COLO668 (cell line): ENCODE data around the gene DLEC1.
"Not testable (repeated sequence)": the region's sequence is repeated elsewhere in the genome, so short reads cannot be mapped to it uniquely, and the experiment has no call there.

Experiments
- DNase-seq: peaks from one replicate; lab custom pipeline; 2025; ENCODE audit not compliant: unreplicated experiment; lab: John Stamatoyannopoulos, UW

Gene DLEC1

GRCh38 chr3:38135621-38136277 lies 96.7 kb downstream of the DLEC1 start:
- DNase-seq: not testable (repeated sequence)

DNA sequence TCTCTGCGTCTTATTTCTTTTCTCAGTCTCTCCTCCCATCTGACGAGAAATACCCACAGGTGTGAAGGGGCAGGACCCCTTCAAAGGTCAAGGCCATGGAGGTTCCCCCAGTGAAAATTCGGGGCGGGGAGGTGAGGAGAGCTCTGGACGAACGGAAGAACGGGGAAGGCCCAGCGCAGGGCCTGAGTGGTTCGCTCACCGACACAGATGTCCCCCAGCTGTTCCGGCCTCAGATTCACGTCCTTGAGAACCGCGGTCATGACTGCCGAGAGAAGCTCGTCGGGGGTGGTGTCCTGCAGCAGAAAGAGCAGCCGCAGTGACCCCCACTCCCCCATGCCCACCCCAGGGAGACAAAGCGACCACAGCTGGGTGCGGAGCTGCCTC lies 97.4 kb downstream of the DLEC1 start:
- DNase-seq: peak; percentile 38

DNA sequence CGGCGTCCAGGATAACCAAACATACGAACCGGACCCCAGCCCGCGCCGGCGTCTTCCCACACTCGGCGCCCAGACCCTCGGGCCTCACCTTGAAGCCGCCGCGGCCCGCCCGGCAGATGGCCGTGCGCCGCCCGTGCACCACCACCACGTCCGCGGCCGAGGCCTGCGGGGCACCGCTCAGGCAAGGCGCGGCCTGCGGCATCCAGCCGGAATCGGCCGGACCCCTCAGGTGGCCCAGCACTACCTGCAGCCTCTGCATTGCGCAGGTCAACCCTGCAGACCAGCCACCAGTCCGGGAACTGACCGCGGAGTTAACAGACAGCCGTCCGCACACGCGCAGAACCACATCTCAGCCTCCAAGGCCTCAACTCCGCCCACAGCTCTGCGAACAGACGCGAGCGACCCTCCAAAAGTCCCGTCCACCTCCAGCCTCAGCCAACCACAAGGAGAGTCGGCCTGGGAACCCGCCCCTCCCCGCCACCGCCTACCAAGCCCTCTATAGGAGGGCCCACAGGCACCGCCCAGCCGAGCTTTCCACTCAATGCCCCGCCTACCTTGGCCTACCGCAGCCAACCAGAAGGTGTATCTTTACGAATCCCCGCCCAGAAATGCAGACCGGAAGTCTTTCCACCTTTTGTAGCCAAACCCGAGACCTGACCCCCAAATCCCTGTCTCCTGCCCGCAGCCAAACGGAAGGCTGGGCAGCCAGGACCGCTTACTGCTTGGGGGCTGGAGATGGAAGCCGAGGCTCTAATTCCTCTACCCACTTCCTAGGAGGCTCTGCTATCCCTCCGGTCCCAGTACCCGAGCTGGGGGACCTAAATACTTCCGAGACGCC lies 98.0 kb downstream of the DLEC1 start, which contains the start of gene ACAA1:
Gene ACAA1 (minus strand): TSS at position 351 of the 838 bp plus-strand sequence. CDS start 92 bp downstream, at position 259.
- peak; percentile 96 for DNase-seq

- DNase-seq: peak; percentile 23
Measured at GRCh38 chr3:38137615-38138348, 98.8 kb downstream of the DLEC1 start.

GRCh38 chr3:38138349-38139190 lies 99.6 kb downstream of the DLEC1 start, which contains the start of gene MYD88:
Gene MYD88, plus strand, starts transcription at chr3:38138661. Its CDS starts 40 bp downstream, at chr3:38138701.
- peak; percentile 65 for DNase-seq

- no peak for DNase-seq
Measured at GRCh38 chr3:38139191-38139590, 100.2 kb downstream of the DLEC1 start.

GRCh38 chr3:38139652-38140051 lies 100.6 kb downstream of the DLEC1 start:
- peak; percentile 1 for DNase-seq

DNA sequence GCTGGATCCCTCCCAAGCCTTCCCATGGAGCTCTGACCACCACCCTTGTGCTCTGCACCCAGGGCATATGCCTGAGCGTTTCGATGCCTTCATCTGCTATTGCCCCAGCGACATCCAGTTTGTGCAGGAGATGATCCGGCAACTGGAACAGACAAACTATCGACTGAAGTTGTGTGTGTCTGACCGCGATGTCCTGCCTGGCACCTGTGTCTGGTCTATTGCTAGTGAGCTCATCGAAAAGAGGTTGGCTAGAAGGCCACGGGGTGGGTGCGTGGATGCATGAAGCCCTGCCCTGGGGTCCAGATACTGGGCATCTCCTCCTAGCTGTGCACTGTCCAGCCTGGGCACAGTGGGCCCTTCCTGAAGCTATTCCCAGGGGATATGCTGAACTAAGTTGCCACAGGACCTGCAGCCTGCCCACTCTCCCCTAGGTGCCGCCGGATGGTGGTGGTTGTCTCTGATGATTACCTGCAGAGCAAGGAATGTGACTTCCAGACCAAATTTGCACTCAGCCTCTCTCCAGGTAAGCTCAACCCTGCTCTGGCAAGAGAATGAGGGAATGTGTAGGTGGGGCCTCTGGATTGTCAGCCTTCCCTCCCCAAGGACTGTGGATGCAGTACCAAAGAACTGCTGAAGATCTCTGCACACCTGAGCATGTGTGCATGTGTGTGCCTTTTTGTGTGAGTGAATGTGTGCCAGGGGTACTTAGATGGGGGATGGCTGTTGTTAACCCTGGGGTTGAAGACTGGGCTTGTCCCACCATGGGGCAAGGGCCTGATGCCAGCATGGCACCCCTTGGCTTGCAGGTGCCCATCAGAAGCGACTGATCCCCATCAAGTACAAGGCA lies 101.5 kb downstream of the DLEC1 start:
- no peak for DNase-seq

DNA sequence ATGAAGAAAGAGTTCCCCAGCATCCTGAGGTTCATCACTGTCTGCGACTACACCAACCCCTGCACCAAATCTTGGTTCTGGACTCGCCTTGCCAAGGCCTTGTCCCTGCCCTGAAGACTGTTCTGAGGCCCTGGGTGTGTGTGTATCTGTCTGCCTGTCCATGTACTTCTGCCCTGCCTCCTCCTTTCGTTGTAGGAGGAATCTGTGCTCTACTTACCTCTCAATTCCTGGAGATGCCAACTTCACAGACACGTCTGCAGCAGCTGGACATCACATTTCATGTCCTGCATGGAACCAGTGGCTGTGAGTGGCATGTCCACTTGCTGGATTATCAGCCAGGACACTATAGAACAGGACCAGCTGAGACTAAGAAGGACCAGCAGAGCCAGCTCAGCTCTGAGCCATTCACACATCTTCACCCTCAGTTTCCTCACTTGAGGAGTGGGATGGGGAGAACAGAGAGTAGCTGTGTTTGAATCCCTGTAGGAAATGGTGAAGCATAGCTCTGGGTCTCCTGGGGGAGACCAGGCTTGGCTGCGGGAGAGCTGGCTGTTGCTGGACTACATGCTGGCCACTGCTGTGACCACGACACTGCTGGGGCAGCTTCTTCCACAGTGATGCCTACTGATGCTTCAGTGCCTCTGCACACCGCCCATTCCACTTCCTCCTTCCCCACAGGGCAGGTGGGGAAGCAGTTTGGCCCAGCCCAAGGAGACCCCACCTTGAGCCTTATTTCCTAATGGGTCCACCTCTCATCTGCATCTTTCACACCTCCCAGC lies 102.4 kb downstream of the DLEC1 start:
- DNase-seq: no peak

- DNase-seq: peak; percentile 20
Measured at GRCh38 chr3:38141952-38142273, 102.9 kb downstream of the DLEC1 start.

GRCh38 chr3:38142959-38143358 lies 104.0 kb downstream of the DLEC1 start:
- no peak for DNase-seq

DNA sequence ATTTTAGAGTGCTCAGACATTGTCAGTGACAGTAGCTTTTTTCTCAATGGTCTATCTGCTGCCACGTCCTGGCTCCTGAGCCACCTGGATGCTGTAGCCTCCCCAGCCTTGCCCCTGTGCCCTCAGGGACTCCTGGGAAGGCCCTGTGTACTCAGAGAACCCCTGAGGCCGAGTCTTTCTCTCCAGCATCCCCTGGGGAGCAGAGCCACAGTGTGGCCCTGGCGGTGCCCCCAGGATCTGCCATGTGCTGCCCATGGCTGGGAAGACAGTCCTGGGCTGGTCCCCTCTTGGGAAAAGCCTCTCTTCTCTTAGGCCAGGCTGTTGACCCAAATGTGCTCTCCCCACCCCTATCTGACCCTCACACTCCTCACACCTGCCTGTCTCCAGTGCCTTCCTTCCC lies 104.5 kb downstream of the DLEC1 start:
- DNase-seq: no peak

DNA sequence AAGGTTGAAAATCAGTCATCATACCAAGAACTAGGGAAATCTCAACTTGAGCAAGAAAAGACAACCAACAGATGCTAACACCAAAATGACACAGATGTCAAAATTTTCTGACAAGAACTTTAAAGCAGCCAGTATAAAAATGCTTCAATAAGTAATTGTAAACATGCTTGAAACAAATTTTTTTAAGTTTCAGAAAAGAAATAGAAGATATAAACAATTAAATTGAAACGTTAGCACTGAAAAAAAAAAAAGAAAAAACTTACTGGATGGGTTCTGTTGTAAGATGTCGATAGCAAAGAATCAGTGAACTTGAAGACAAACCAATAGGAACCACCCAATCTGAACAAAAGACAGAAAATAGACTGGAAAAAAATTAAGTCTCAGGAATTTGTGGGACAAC lies 107.5 kb downstream of the DLEC1 start:
- DNase-seq: no peak

DNA sequence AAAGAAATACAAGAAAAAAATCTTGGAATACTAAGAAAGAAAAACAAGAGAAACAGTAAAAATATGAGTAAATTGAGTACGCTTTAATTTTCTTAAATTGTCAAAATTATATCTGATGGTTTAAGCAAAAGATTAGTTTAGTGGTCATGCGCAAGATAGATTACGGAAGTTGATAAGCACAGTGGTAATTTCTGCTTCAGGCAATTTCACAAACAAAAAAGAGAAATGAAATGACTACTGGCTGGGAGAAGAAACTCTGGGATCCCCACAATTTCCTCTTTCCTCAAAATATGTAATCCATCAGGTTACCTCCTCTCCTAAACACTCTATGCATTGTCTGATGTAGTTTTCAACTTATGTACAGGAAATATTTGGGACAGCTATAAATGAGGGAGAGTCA lies 108.4 kb downstream of the DLEC1 start:
- DNase-seq: no peak

DNA sequence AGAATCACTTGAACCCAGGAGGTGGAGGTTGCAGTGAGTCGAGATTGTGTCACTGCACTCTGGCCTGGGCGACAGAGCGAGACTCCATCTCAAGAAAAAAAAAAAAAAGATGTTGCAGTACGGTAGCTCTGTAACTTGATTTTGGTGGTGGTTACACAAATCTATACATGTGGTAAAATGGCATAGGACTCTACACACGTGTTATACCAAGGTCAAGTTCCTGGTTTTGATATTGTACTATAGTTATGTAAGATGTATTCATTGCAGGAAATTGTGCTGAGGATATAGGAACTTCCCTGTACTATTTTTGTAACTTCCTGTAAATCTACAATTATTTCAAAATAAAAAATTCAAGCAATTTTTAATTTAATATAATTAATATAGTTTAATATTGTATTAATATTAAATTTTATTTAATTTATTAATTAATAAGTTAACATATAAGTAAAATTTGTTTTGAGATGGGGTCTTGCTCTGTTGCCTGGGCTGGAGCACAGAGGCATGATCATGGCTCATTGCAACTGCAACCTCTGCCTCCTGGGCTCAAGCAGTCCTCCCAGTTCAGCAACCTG lies 109.4 kb downstream of the DLEC1 start:
- DNase-seq: no peak

GRCh38 chr3:38149708-38150107 lies 110.7 kb downstream of the DLEC1 start:
- DNase-seq: no peak

DNA sequence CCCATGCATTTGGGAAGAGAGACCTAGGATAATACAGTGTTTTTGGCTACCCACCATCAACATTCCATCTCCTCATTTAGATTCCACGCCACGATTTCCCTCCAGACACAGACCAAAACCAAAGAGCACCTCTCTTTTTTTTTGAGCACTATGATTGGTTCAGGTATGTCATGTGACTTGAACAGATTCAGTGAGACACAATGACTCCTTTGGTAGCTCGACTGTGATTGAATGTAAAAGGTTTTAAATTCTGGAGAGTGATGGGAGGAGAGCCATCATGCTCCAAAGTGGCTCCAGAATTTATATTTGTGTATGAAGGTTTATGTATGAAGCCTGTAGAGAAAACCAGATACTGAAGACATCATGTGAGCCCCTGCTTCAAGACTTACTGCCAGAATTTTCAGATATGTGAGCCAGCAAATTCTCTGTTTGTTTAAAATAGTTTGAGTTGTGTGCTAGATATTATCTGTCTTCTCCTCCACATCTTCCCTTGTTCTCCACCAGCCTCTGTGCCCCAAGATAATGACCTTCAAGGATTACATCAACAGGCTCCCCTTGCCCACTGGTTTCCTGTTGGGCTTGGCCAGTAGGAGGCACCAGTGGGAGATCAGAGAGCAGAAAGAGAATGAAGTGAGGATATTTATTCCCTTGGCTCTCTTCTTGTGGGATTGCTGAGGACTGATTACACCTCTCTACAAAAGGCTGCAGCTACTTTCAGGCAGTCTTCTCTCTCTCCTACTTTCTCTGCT lies 111.9 kb downstream of the DLEC1 start:
- DNase-seq: no peak

DNA sequence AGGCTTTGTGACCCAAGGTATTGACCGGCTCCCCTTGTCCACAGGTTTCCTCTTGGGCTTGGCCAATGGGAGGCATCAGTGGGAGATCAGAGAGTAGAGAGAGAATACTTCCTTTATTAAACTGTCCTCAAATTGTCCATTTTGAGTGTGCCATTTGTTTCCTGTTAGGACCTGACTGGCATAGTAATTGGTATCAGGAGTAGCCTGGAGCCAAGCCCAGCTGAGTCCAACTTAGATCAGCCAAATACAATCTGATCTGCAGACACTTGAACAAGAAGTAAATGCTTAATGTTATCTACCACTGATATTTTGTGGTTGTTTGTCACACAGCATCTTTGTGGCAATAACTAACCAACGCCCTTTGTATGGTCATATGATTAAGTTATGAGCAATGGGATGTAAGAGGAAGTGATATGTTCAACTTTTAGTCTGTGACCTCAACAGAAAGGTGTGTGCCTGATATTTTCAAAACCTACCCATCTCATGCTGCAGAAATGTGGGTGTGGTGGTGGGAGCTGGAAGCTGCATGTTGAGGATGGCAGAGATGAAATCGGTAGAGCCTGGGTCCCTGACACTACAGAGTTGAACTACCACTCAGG lies 112.8 kb downstream of the DLEC1 start:
- no peak for DNase-seq
